Measurements from ENCODE around the gene CHEK2.
A peak's percentile ranks its signal among the peaks of the same experiment; 100 is the strongest.

CHEK2 gene

DNA sequence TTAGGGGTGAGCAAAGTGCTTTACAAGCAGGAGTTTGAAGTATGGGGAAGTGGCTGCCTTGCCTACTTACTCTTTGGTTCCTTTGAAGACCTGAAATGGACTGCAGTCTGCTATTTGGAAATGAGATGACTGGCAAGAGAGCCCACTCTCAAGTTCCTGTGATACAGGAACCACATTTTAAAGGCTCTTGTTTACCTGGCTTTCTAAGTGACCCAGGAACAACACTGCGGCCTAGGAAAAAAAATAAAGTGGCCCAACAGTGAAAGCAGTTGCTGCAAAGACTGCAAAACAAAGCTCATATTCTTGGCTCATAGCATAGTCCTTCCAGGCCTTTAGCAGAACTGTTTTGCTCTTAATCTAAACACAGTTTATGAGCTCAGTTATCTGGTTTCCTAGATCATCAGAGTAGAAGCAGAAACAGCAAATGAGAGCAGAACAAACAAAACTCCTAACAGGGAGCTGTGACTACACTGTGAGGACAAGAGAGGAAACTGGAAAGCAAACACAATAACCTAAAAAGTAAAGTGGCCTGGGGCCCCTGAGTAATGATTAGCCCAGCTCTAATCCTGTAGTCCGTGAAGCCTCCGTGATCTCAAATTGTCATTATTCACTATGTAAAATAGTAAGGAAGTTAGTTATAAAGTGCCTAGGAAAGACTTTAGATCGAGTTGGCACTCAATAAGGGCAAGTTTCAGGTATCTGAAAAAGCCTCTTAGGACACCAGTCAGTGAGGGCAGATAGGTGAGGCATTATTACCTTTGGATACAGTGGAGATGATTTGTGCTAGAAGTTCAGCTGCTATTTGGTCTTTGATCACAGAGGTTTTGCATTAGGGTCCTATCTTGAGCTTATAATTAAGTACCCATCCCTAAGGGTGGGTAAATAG lies 42.4 kb upstream of the CHEK2 start:
- Histone ChIP-seq H3K36me3 (ENCODE audit: insufficient read depth) (no peaks in the 10 kb centered on the region), H4K20me1 (ENCODE audit: insufficient read depth) (no peaks in the 10 kb centered on the region), H3K4me2 (no peak overlapping the region), H3K9ac (no peak overlapping the region), H2AFZ (ENCODE audit: low read depth) (no peak overlapping the region), H3K27ac (no peak overlapping the region), H3K27me3 (ENCODE audit: insufficient read depth, low read depth) (no peaks in the 10 kb centered on the region), H3K79me2 (ENCODE audit: insufficient read depth, low read depth) (no peaks in the 10 kb centered on the region), H3K4me1 (ENCODE audit: low read depth, poor library complexity, severe bottlenecking) (peaks cover 4% of the 10 kb centered on the region), H3K4me3 (IDR thresholded peaks at IDR 0.05; ENCODE audit: insufficient read depth, low read depth, low read length) (no peak overlapping the region)
- TF ChIP-seq, protein P1, sequence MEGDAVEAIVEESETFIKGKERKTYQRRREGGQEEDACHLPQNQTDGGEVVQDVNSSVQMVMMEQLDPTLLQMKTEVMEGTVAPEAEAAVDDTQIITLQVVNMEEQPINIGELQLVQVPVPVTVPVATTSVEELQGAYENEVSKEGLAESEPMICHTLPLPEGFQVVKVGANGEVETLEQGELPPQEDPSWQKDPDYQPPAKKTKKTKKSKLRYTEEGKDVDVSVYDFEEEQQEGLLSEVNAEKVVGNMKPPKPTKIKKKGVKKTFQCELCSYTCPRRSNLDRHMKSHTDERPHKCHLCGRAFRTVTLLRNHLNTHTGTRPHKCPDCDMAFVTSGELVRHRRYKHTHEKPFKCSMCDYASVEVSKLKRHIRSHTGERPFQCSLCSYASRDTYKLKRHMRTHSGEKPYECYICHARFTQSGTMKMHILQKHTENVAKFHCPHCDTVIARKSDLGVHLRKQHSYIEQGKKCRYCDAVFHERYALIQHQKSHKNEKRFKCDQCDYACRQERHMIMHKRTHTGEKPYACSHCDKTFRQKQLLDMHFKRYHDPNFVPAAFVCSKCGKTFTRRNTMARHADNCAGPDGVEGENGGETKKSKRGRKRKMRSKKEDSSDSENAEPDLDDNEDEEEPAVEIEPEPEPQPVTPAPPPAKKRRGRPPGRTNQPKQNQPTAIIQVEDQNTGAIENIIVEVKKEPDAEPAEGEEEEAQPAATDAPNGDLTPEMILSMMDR (conservative IDR thresholded peaks at IDR 0.05; ENCODE audit: low read depth, low read length), result no peak

DNA sequence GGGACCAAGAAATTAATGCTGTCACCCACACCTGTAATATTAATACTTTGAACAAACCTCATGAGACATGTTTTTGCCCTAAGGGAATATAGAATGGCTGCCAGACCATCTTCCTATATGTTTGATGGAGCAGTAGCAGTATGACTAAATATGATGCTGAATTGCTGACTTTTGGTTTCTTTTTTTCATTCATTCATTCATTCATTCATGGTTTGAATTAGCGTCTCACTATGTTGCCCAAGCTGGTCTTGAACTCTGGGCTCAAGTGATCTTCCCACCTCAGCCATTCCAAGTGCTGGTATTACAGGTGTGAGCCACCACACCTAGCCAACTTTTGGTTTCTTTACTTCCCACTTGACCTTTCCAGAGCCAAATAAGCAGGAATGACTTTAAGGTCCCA lies 38.7 kb upstream of the CHEK2 start:
- no peak overlapping the region for H3K27ac ChIP-seq
- TF ChIP-seq, protein P1 (conservative IDR thresholded peaks at IDR 0.05; ENCODE audit: low read depth, low read length), result no peak
- peaks cover 8% of the 10 kb centered on the region; the same call in 1 of the 2 replicates for H3K79me2 ChIP-seq (ENCODE audit: insufficient read depth, low read depth)
- no peaks in the 10 kb centered on the region for H3K27me3 ChIP-seq (ENCODE audit: insufficient read depth, low read depth)
- H3K36me3 ChIP-seq (ENCODE audit: insufficient read depth), result no peaks in the 10 kb centered on the region
- H3K4me1 ChIP-seq (ENCODE audit: low read depth, poor library complexity, severe bottlenecking), result no peaks in the 10 kb centered on the region
- H3K4me2 ChIP-seq, result no peak overlapping the region
- H2AFZ ChIP-seq (ENCODE audit: low read depth), result no peak overlapping the region
- no peak overlapping the region for H3K9ac ChIP-seq
- H3K4me3 ChIP-seq (IDR thresholded peaks at IDR 0.05; ENCODE audit: insufficient read depth, low read depth, low read length), result no peak overlapping the region
- no peaks in the 10 kb centered on the region for H4K20me1 ChIP-seq (ENCODE audit: insufficient read depth)

DNA sequence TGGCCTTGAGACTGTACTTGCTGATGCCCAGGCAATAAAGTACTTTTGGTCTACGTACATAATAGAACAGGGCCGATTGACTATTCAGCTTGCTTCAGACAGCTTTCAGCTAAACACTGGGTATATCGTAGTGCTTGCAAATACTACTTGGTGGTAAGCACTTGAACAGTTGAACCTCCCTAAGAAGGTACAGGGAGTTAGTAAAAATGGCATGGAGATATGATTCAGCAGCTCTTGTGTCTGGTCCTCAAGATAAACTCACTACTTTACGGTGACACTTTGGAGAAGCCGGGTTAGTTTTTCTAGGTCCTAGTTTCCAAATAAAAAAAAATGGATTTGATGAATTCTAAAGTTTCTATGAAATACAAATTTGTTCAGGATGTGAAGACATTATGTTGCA lies 38.2 kb upstream of the CHEK2 start:
- H4K20me1 ChIP-seq (ENCODE audit: insufficient read depth), result no peaks in the 10 kb centered on the region
- no peaks in the 10 kb centered on the region for H3K36me3 ChIP-seq (ENCODE audit: insufficient read depth)
- peaks cover 12% of the 10 kb centered on the region; the same call in 1 of the 2 replicates for H3K79me2 ChIP-seq (ENCODE audit: insufficient read depth, low read depth)
- peaks cover 4% of the 10 kb centered on the region for H3K4me1 ChIP-seq (ENCODE audit: low read depth, poor library complexity, severe bottlenecking)
- H3K27ac ChIP-seq, result no peak overlapping the region
- no peak overlapping the region for H3K9ac ChIP-seq
- no peak overlapping the region for H3K4me3 ChIP-seq (IDR thresholded peaks at IDR 0.05; ENCODE audit: insufficient read depth, low read depth, low read length)
- TF ChIP-seq, protein P1 (conservative IDR thresholded peaks at IDR 0.05; ENCODE audit: low read depth, low read length), result no peak
- H3K4me2 ChIP-seq, result no peak overlapping the region
- no peak overlapping the region for H2AFZ ChIP-seq (ENCODE audit: low read depth)
- no peaks in the 10 kb centered on the region for H3K27me3 ChIP-seq (ENCODE audit: insufficient read depth, low read depth)

DNA sequence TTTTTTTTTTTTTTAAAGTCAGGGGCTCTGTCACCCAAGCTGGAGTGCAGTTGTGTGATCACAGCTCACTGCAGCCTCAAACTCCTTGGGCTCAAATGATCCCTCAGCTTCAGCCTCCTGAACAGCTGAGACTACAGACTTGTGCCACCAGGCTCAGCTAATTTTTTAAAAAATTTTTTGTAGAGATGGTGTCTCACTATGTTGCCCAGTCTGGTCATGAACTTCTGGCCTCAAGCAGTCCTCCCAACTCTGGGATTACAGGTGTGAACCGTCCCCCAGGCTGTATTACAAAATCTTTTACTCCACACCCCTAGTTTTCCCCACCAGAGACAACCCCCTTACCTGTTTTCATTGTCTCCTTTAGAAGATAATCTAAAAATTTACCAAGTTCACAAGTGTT lies 32.8 kb upstream of the CHEK2 start:
- H3K27me3 ChIP-seq (ENCODE audit: insufficient read depth, low read depth), result no peaks in the 10 kb centered on the region
- TF ChIP-seq, protein P1 (conservative IDR thresholded peaks at IDR 0.05; ENCODE audit: low read depth, low read length), result no peak
- H2AFZ ChIP-seq (ENCODE audit: low read depth), result no peak overlapping the region
- no peaks in the 10 kb centered on the region for H4K20me1 ChIP-seq (ENCODE audit: insufficient read depth)
- H3K36me3 ChIP-seq (ENCODE audit: insufficient read depth), result no peaks in the 10 kb centered on the region
- H3K4me1 ChIP-seq (ENCODE audit: low read depth, poor library complexity, severe bottlenecking), result peaks cover 24% of the 10 kb centered on the region
- H3K9ac ChIP-seq, result no peak overlapping the region
- H3K4me2 ChIP-seq, result peak overlapping the region; percentile 77
- no peak overlapping the region for H3K4me3 ChIP-seq (IDR thresholded peaks at IDR 0.05; ENCODE audit: insufficient read depth, low read depth, low read length)
- peaks cover 18% of the 10 kb centered on the region; the same call in 1 of the 2 replicates for H3K79me2 ChIP-seq (ENCODE audit: insufficient read depth, low read depth)
- no peak overlapping the region for H3K27ac ChIP-seq

Measured in KMS-11 (cell line).